GM23338 (cell line): ENCODE results near the gene CASK. TPM values are rescaled to one million over a fixed set of nuclear protein-coding genes. Genes with fewer than 3 reads are reported as not detected.

Source experiments
- ATAC-seq: fragments of 200-7000 bp; cut with Tn5 transposase; 3 replicates; pipeline ENCODE4 v1.9.1; 2020
- DNase-seq: peaks from one replicate; pipeline ENCODE4 v3.0.0-alpha.2; 2015; ENCODE audit warnings: low spot score
- H2AFZ ChIP-seq: fragments of 200-600 bp; sonication (generic); 2 replicates; pipeline ENCODE4 v1.8.0; 2016; ENCODE audit warnings: antibody characterized with exemption, mild to moderate bottlenecking, moderate library complexity
- H3F3A ChIP-seq: fragments of 200-600 bp; sonication (generic); replicated peaks from 2 replicates; pipeline ENCODE4 v1.8.0; 2017; ENCODE audit warnings: antibody characterized with exemption, mixed run types, low read depth
- H3K27ac ChIP-seq: fragments of 200-600 bp; sonication (generic); 2 replicates; pipeline ENCODE4 v1.6.1; 2016; ENCODE audit warnings: low read depth
- H3K27me3 ChIP-seq: fragments of 200-600 bp; sonication (generic); 2 replicates; pipeline ENCODE4 v1.8.0; 2016; ENCODE audit warnings: mild to moderate bottlenecking, mixed run types, moderate library complexity; ENCODE audit not compliant: insufficient read depth
- H3K36me3 ChIP-seq: fragments of 200-600 bp; sonication (generic); 2 replicates; pipeline ENCODE4 v1.8.0; 2016; ENCODE audit warnings: mild to moderate bottlenecking; ENCODE audit not compliant: insufficient read depth
- H3K4me1 ChIP-seq: fragments of 200-600 bp; sonication (generic); 2 replicates; pipeline ENCODE4 v1.8.0; 2016; ENCODE audit warnings: mild to moderate bottlenecking, moderate library complexity; ENCODE audit not compliant: insufficient read depth
- H3K4me2 ChIP-seq: fragments of 200-600 bp; sonication (generic); 2 replicates; pipeline ENCODE4 v1.7.1; 2017; ENCODE audit warnings: mixed run types
- H3K4me3 ChIP-seq: fragments of 200-600 bp; sonication (generic); 2 replicates; pipeline ENCODE4 v1.6.1; 2016; ENCODE audit warnings: mixed run types
- H3K79me2 ChIP-seq: fragments of 200-600 bp; sonication (generic); replicated peaks from 2 replicates; pipeline ENCODE4 v1.8.0; 2017; ENCODE audit warnings: mild to moderate bottlenecking; ENCODE audit not compliant: insufficient read depth
- H3K9me2 ChIP-seq: fragments of 200-600 bp; sonication (generic); 2 replicates; pipeline ENCODE4 v1.8.0; 2017; ENCODE audit not compliant: insufficient read depth
- H4K20me1 ChIP-seq: fragments of 200-600 bp; sonication (generic); replicated peaks from 2 replicates; pipeline ENCODE4 v1.8.0; 2017; ENCODE audit warnings: mild to moderate bottlenecking; ENCODE audit not compliant: insufficient read depth
- H3K27ac Mint-ChIP-seq: 2 replicates; pipeline ENCODE4 v1.8.0; 2020; ENCODE audit warnings: inconsistent platforms, mild to moderate bottlenecking, moderate library complexity, mixed read lengths
- H3K27me3 Mint-ChIP-seq: 3 replicates; pipeline ENCODE4 v1.8.0; 2022; ENCODE audit warnings: low read depth, mild to moderate bottlenecking, moderate library complexity, mixed read lengths, inconsistent platforms; ENCODE audit not compliant: insufficient read depth, poor library complexity
- H3K36me3 Mint-ChIP-seq: 3 replicates; pipeline ENCODE4 v1.8.0; 2021; ENCODE audit warnings: low read depth, mild to moderate bottlenecking, inconsistent platforms, moderate library complexity, mixed read lengths
- H3K4me1 Mint-ChIP-seq: 3 replicates; pipeline ENCODE4 v1.8.0; 2020; ENCODE audit warnings: mild to moderate bottlenecking, inconsistent platforms, mixed read lengths
- H3K4me3 Mint-ChIP-seq: 3 replicates; pipeline ENCODE4 v1.8.0; 2021; ENCODE audit warnings: moderate library complexity, mild to moderate bottlenecking, inconsistent platforms, mixed read lengths
- H3K9me3 Mint-ChIP-seq: 3 replicates; pipeline ENCODE4 v1.8.0; 2020; ENCODE audit warnings: moderate library complexity, mild to moderate bottlenecking, inconsistent platforms, mixed read lengths
- CREB1 ChIP-seq: fragments of 250-450 bp; sonication (Bioruptor Pico); IDR thresholded peaks from 2 replicates; pipeline ENCODE4 v1.5.0; 2020; ENCODE audit warnings: low read depth, mild to moderate bottlenecking, moderate library complexity
- EZH2 ChIP-seq: fragments of 200-600 bp; sonication (generic); IDR thresholded peaks from one replicate; pipeline ENCODE4 v1.8.0; 2017; ENCODE audit warnings: antibody characterized with exemption, mild to moderate bottlenecking, low read depth; ENCODE audit not compliant: unreplicated experiment
- EZH2phosphoT487 ChIP-seq: fragments of 200-600 bp; sonication (generic); IDR thresholded peaks from one replicate; pipeline ENCODE4 v1.8.1; 2018; ENCODE audit warnings: antibody characterized with exemption; ENCODE audit not compliant: unreplicated experiment
- JUNB ChIP-seq: IDR thresholded peaks from one replicate; pipeline ENCODE4 v1.6.1; 2016; ENCODE audit warnings: antibody characterized with exemption; ENCODE audit not compliant: unreplicated experiment
- NANOG ChIP-seq: IDR thresholded peaks from 2 replicates; pipeline ENCODE4 v1.6.1; 2016; ENCODE audit warnings: antibody characterized with exemption, borderline replicate concordance
- POLR2AphosphoS5 ChIP-seq: IDR thresholded peaks from 2 replicates; pipeline ENCODE4 v1.6.1; 2016; ENCODE audit warnings: antibody characterized with exemption, low read depth
- STAT1 ChIP-seq: IDR thresholded peaks from one replicate; pipeline ENCODE4 v1.6.1; 2016; ENCODE audit warnings: antibody characterized with exemption; ENCODE audit not compliant: unreplicated experiment
- ZNF114 ChIP-seq: fragments of 250-450 bp; sonication (Bioruptor Pico); IDR thresholded peaks from 2 replicates; pipeline ENCODE4 v1.5.0; 2020; ENCODE audit warnings: mild to moderate bottlenecking, moderate library complexity
- ZNF331 ChIP-seq: fragments of 250-450 bp; sonication (Bioruptor Pico); IDR thresholded peaks from 2 replicates; pipeline ENCODE4 v1.5.0; 2020; ENCODE audit warnings: low read depth, mild to moderate bottlenecking, moderate library complexity
- polyA plus RNA-seq: library from polyadenylated mRNA; unstranded; fragments of >200 nt; fragmentation: Nextera tagmentation; extraction: Ambion mirVana; gene quantifications from 2 replicates; pipeline ENCODE4 v1.2.1, GENCODE V29; 2016
- total RNA-seq: library from RNA; depleted of rRNA; stranded (reverse); fragments of >200 nt; shearing (Covaris generic); gene quantifications from 2 replicates; pipeline ENCODE4 v1.2.3, GENCODE V29; 2014
- TF ChIP-seq, protein P1 (sequence below), 2 experiments: fragments of 200-600 bp in 1 of 2; sonication (generic) in 1 of 2; conservative IDR thresholded peaks; 2 replicates each; pipeline versions ENCODE4 v1.5.1 to v1.6.1; 2016 to 2017; ENCODE audit warnings: antibody characterized with exemption in 2 of 2, low read depth in 2 of 2, mild to moderate bottlenecking in 2 of 2, moderate library complexity in 1 of 2
- TF ChIP-seq, protein P2 (sequence below): IDR thresholded peaks from one replicate; pipeline ENCODE4 v1.6.1; 2018; ENCODE audit warnings: antibody characterized with exemption; ENCODE audit not compliant: unreplicated experiment
- TF ChIP-seq, protein P3 (sequence below): IDR thresholded peaks from 2 replicates; pipeline ENCODE4 v1.6.1; 2016; ENCODE audit warnings: antibody characterized with exemption
- TF ChIP-seq, protein P4 (sequence below): fragments of 250-450 bp; sonication (Bioruptor Pico); IDR thresholded peaks from 2 replicates; pipeline ENCODE4 v1.5.0; 2020; ENCODE audit warnings: mild to moderate bottlenecking, moderate library complexity

The CASK gene
- total and polyA plus RNA-seq, 2 experiments from 2014 or later, result 15.3 to 44.4 TPM

DNA sequence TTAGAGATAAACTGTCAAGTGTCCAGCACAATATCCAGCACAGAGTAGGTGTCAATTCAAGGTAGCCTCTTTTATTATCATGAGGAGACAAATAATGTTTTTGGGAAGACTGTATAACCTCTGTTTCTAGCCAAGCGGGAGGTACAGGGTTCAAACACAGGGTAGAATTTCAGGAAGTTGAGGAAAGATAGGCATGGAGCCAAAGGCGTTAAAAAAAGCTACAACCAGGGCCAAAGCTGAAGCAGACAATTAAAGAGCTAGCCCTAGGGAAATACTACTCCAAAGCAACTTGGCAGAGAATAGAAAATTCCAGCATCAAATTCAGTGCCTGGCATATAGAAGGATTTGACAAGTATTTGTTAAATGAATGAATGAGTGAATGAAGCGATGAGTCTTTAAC is 40.0 kb upstream of the CASK start:
- Mint-ChIP-seq H3K27me3 (no peaks in the 10 kb centered on the region), H3K27ac (no peak overlapping the region), H3K9me3 (no peaks in the 10 kb centered on the region), H3K36me3 (no peaks in the 10 kb centered on the region), H3K4me1 (no peaks in the 10 kb centered on the region), H3K4me3 (no peak overlapping the region)
- Histone ChIP-seq H3K27me3 (no peaks in the 10 kb centered on the region), H3F3A (no peaks in the 10 kb centered on the region), H3K36me3 (no peaks in the 10 kb centered on the region), H3K4me2 (no peak overlapping the region), H2AFZ (no peak overlapping the region), H4K20me1 (no peaks in the 10 kb centered on the region), H3K9me2 (no peaks in the 10 kb centered on the region), H3K27ac (no peak overlapping the region), H3K4me3 (no peak overlapping the region), H3K4me1 (no peaks in the 10 kb centered on the region), H3K79me2 (no peaks in the 10 kb centered on the region)
- ATAC-seq (no peak), DNase-seq (no peak)
- TF ChIP-seq EZH2 (no peak), ZNF114 (CRISPR knock-in tag) (no peak), ZNF331 (CRISPR knock-in tag) (no peak), CREB1 (CRISPR knock-in tag) (no peak), NANOG (no peak), POLR2AphosphoS5 (no peak), STAT1 (no peak), JUNB (no peak), EZH2phosphoT487 (no peak)
- TF ChIP-seq, protein P1, sequence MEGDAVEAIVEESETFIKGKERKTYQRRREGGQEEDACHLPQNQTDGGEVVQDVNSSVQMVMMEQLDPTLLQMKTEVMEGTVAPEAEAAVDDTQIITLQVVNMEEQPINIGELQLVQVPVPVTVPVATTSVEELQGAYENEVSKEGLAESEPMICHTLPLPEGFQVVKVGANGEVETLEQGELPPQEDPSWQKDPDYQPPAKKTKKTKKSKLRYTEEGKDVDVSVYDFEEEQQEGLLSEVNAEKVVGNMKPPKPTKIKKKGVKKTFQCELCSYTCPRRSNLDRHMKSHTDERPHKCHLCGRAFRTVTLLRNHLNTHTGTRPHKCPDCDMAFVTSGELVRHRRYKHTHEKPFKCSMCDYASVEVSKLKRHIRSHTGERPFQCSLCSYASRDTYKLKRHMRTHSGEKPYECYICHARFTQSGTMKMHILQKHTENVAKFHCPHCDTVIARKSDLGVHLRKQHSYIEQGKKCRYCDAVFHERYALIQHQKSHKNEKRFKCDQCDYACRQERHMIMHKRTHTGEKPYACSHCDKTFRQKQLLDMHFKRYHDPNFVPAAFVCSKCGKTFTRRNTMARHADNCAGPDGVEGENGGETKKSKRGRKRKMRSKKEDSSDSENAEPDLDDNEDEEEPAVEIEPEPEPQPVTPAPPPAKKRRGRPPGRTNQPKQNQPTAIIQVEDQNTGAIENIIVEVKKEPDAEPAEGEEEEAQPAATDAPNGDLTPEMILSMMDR (conservative IDR thresholded peaks at IDR 0.05; ENCODE audit: low read depth in 2 of 2), result no peak
- TF ChIP-seq, protein P2, sequence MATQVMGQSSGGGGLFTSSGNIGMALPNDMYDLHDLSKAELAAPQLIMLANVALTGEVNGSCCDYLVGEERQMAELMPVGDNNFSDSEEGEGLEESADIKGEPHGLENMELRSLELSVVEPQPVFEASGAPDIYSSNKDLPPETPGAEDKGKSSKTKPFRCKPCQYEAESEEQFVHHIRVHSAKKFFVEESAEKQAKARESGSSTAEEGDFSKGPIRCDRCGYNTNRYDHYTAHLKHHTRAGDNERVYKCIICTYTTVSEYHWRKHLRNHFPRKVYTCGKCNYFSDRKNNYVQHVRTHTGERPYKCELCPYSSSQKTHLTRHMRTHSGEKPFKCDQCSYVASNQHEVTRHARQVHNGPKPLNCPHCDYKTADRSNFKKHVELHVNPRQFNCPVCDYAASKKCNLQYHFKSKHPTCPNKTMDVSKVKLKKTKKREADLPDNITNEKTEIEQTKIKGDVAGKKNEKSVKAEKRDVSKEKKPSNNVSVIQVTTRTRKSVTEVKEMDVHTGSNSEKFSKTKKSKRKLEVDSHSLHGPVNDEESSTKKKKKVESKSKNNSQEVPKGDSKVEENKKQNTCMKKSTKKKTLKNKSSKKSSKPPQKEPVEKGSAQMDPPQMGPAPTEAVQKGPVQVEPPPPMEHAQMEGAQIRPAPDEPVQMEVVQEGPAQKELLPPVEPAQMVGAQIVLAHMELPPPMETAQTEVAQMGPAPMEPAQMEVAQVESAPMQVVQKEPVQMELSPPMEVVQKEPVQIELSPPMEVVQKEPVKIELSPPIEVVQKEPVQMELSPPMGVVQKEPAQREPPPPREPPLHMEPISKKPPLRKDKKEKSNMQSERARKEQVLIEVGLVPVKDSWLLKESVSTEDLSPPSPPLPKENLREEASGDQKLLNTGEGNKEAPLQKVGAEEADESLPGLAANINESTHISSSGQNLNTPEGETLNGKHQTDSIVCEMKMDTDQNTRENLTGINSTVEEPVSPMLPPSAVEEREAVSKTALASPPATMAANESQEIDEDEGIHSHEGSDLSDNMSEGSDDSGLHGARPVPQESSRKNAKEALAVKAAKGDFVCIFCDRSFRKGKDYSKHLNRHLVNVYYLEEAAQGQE, result no peak
- TF ChIP-seq, protein P3, sequence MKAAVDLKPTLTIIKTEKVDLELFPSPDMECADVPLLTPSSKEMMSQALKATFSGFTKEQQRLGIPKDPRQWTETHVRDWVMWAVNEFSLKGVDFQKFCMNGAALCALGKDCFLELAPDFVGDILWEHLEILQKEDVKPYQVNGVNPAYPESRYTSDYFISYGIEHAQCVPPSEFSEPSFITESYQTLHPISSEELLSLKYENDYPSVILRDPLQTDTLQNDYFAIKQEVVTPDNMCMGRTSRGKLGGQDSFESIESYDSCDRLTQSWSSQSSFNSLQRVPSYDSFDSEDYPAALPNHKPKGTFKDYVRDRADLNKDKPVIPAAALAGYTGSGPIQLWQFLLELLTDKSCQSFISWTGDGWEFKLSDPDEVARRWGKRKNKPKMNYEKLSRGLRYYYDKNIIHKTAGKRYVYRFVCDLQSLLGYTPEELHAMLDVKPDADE, result no peak
- TF ChIP-seq, protein P4, sequence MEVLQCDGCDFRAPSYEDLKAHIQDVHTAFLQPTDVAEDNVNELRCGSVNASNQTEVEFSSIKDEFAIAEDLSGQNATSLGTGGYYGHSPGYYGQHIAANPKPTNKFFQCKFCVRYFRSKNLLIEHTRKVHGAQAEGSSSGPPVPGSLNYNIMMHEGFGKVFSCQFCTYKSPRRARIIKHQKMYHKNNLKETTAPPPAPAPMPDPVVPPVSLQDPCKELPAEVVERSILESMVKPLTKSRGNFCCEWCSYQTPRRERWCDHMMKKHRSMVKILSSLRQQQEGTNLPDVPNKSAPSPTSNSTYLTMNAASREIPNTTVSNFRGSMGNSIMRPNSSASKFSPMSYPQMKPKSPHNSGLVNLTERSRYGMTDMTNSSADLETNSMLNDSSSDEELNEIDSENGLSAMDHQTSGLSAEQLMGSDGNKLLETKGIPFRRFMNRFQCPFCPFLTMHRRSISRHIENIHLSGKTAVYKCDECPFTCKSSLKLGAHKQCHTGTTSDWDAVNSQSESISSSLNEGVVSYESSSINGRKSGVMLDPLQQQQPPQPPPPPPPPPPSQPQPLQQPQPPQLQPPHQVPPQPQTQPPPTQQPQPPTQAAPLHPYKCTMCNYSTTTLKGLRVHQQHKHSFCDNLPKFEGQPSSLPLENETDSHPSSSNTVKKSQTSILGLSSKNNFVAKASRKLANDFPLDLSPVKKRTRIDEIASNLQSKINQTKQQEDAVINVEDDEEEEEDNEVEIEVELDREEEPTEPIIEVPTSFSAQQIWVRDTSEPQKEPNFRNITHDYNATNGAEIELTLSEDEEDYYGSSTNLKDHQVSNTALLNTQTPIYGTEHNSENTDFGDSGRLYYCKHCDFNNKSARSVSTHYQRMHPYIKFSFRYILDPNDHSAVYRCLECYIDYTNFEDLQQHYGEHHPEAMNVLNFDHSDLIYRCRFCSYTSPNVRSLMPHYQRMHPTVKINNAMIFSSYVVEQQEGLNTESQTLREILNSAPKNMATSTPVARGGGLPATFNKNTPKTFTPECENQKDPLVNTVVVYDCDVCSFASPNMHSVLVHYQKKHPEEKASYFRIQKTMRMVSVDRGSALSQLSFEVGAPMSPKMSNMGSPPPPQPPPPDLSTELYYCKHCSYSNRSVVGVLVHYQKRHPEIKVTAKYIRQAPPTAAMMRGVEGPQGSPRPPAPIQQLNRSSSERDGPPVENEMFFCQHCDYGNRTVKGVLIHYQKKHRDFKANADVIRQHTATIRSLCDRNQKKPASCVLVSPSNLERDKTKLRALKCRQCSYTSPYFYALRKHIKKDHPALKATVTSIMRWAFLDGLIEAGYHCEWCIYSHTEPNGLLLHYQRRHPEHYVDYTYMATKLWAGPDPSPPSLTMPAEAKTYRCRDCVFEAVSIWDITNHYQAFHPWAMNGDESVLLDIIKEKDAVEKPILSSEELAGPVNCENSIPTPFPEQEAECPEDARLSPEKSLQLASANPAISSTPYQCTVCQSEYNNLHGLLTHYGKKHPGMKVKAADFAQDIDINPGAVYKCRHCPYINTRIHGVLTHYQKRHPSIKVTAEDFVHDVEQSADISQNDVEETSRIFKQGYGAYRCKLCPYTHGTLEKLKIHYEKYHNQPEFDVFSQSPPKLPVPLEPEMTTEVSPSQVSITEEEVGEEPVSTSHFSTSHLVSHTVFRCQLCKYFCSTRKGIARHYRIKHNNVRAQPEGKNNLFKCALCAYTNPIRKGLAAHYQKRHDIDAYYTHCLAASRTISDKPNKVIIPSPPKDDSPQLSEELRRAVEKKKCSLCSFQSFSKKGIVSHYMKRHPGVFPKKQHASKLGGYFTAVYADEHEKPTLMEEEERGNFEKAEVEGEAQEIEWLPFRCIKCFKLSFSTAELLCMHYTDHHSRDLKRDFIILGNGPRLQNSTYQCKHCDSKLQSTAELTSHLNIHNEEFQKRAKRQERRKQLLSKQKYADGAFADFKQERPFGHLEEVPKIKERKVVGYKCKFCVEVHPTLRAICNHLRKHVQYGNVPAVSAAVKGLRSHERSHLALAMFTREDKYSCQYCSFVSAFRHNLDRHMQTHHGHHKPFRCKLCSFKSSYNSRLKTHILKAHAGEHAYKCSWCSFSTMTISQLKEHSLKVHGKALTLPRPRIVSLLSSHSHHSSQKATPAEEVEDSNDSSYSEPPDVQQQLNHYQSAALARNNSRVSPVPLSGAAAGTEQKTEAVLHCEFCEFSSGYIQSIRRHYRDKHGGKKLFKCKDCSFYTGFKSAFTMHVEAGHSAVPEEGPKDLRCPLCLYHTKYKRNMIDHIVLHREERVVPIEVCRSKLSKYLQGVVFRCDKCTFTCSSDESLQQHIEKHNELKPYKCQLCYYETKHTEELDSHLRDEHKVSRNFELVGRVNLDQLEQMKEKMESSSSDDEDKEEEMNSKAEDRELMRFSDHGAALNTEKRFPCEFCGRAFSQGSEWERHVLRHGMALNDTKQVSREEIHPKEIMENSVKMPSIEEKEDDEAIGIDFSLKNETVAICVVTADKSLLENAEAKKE, result no peak
